ENCODE measurements around the gene EXOC4.
"Not testable (repeated sequence)": the region's sequence is repeated elsewhere in the genome, so short reads cannot be mapped to it uniquely, and the experiment has no call there.

The EXOC4 gene

GRCh38 chr7:133625046-133625445 lies 372.2 kb downstream of the EXOC4 start:
- DNase-seq (ENCODE audit: low spot score): no peak

DNA sequence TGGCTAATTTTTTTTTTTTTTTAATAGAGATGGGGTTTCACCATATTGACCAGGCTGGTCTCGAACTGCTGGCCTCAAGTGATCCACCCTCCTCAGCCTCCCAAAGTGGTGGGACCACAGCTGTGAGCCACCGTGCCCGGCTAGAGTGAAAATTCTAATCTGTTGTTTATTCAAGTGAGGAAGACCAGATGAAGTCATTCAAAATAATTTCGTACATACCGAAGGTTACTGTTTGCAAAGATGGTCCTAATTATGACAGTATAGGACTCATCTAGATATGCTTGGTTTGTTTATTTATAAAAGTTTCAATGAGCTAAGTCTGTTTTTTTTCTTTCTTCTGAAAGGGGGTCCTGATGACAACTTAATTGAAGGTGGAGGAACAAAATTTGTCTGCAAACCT lies 376.8 kb downstream of the EXOC4 start:
- DNase-seq (ENCODE audit: low spot score): no peak

DNA sequence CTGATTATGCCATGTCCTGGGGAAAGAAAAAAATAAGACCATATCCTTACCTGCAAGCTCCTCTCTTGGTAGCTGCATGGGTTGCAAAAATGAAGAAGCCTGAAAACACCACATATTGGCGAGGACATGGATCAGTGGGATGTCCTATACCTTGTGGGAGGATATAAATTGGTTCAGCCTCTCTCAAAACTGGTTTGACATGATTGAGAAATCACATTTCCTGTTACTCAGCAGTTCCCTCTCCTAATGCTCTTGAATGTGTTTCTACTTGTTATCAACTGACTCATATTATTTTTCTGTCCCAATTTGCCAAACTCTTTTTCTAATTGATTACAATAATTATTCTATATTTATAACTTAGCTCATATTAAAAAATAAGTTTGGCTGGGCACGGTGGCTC lies 380.2 kb downstream of the EXOC4 start:
- DNase-seq (ENCODE audit: low spot score): no peak

DNA sequence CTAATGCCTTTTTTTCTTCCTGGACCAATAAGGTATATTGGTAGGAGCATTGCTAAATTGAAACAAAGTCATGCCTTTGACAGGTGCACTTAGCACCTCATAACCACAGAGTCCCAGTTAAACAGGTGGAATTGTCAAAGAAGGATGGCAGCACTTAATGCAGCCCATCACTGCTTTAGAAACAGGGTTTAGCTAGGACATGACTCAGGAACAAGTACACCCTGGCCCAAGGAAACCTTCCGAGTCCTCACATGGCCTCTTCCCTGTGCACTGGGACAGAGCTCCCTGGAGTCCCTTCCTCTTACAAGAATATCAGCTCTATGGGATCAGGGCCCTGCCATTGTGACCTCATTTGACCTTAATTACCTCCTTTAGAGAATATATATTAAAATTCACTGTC lies 382.7 kb downstream of the EXOC4 start:
- DNase-seq (ENCODE audit: low spot score): no peak

- no peak for DNase-seq (ENCODE audit: low spot score)
Observed at GRCh38 chr7:133638857-133639256, 386.0 kb downstream of the EXOC4 start.

DNA sequence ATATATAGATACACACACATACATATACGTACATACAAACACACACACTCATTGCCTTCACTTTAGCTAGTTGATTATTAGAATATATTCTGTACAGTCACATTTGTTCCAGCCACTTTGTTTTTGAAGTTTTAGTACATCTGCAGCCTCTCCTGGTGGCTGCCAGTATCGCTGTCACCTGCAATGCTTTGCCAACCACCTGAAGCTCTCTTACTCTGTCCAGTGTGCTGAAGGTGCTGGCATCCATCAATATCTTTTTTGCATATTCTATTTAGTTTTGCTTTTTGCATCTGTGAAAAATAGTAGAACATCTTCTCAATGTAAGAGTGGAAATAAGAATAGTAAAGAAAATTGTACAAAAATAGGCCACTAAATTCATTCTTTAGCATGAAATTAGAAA lies 388.6 kb downstream of the EXOC4 start:
- DNase-seq (ENCODE audit: low spot score): no peak

- no peak for DNase-seq (ENCODE audit: low spot score)
Observed at GRCh38 chr7:133642907-133643306, 390.0 kb downstream of the EXOC4 start.

GRCh38 chr7:133643652-133644051 lies 390.8 kb downstream of the EXOC4 start:
- not testable (repeated sequence) for DNase-seq (ENCODE audit: low spot score)

- no peak for DNase-seq (ENCODE audit: low spot score)
Observed at GRCh38 chr7:133645884-133646391, 393.1 kb downstream of the EXOC4 start.

DNA sequence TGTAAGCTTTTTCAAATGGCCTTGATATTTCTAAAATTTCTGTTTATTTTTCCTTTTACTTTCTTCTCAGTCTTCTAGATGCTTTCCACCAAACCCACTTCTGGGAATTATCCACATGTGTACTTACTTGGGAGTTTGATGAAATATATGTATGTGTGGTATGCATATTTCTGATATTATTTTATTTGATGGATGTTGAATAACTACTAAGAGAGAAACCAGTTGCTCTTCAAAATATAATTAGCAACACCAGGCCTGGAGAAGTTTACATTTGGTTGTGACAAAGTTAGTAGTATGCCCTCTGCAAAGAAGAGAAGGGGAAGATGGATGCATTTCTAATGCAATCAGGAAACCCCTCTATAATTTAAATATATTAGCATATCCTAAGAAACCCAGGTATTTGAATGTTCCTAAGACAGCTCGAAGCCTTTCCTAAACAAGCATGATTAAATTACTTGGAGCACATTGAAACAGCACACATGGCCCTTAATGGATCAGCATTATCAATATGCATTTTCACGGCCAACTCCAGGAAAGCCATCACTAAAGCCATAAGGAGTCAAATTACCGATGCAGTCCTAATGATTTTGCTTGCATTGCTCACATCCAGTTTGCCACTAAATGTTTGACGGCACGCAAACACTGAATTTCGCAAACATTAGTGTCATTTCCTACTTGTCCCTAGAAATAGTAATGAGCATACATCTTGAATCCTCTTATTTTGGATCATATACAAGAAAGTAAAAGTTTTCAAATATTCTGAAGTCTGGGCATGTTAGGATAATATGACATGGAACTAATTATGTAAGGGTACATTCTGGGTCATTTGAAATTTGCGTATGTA lies 393.8 kb downstream of the EXOC4 start:
- DNase-seq (ENCODE audit: low spot score): no peak

DNA sequence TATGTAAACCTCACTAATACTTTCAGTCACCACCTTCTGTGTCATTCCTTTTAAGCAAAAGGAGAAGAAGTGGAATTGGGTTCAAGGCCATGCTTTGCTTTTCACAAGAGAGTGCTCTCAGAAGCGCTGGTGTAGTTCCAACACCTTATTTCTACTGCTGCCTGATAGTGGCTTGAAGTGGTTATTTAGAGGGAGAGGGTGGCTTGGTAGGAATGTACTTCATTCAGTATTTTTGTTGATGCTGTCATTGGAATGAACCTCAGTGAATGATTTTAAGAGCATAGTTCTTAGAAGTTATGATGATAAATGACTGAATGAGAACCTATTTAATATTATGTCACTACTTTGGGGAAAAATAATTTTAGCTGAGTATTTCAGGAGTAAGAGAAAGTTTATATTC lies 396.7 kb downstream of the EXOC4 start:
- DNase-seq (ENCODE audit: low spot score): no peak

DNA sequence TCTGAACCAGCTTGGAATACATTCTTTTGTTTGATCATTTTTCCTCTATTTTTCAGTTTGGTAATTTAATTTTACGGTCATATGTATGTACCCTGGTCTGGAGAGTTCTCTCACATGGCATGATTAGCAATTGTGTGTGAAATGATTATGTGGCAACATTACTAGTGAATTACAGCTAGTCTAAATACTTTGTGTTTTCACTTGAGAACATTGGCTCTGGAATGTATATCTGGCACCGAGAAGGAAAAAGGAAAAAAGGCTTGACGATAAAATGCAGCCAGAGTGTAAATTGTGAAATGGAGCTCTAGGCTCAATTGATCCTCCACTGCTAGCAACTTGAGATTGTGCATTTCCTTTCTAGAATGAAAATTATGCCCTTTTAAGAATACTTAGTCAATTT lies 397.2 kb downstream of the EXOC4 start:
- DNase-seq (ENCODE audit: low spot score): no peak

GRCh38 chr7:133650487-133651300 lies 397.8 kb downstream of the EXOC4 start:
- DNase-seq (ENCODE audit: low spot score): no peak

- no peak for DNase-seq (ENCODE audit: low spot score)
Observed at GRCh38 chr7:133652547-133652946, 399.7 kb downstream of the EXOC4 start.

- no peak for DNase-seq (ENCODE audit: low spot score)
Observed at GRCh38 chr7:133654547-133654946, 401.7 kb downstream of the EXOC4 start.

DNA sequence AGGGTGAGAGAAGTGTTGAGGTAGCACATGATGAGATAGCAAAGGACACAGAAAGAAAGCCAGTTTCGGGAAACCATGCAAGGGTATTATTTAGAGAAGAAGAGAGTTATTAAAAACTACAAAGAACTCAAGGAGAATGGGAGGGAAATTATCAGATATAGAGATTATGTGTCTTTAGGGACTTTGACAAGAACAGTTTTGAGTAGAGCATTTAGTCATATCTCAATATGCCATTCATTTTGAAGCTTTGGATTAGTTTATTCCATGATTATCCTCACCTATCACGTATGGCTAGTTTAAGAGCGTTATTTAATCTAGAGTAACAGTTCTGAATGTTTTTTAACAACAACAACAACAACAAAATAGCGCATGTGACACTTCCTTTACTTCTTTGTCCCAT lies 409.4 kb downstream of the EXOC4 start:
- DNase-seq (ENCODE audit: low spot score): no peak

DNA sequence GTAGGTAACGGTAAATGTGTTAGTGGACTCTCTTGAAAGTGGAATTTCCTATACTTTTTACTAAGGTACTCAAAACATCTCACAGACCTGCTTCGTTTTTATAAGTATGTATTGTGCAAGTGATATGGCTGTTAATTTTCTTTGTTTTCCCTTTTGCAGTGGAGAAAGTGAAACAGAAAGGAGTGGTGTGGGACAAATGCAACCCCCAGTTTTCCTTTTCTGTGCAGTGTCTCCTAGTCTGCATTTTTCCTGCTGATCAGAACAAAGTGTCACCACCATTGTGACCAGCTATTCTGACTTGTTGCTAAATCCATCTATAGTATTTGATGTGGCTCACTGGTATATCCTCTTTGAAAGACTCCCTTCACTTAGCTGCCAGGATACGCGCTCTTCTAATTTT lies 410.0 kb downstream of the EXOC4 start:
- no peak for DNase-seq (ENCODE audit: low spot score)

DNA sequence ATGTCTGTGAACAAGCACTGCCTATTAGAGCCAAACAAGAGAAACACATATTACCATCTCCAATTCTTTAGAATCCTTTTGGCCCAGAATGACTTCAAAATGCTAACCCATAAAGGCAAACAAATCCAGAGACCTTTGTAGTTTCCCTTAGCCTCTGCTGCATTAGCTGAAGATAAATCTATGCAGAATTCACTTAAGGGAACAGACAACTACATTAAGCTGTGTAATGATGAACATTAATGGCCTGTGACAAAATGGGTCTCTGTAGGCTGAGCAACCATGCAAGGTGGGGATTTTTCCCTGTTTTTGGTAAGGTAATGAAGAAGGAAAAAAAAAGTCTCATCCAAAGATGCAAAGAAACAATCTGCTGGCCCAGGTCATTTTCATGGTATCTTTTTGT lies 411.6 kb downstream of the EXOC4 start:
- no peak for DNase-seq (ENCODE audit: low spot score)

DNA sequence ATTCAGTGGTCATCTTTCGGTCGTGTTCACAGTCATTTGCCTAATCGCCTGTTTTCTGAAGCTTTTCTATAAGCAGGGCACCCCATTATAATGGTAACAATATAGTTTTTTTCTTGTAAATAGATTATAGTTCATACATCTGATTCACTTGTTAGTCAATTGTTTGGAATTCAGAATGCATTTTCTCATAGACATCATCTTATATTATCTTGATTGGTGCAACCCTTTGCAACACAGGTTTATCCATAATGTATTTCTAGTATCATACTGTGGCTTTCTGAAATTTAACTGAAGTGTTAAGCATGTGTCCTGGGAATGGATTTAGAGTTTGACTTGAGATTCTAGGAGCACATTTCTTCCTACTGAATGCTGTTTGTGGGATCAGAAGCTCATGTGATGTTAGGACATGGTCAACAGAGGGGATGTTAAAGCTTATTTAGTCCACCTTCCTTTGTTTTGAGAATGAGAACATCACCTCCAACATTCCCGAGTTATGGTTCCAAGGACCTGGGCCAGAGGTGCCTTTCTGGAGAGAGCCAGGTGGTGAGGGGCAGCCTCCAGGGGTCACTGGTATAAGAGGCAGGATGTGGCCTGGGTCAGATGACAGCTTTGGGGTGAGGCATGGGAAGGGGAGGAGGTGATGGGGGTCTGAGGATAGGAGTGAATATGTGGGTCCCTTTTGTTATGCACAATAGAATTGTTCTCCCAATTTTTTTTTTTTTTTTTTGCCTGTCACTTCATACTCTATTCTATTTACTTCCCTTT lies 415.6 kb downstream of the EXOC4 start:
- no peak for DNase-seq (ENCODE audit: low spot score)

- no peak for DNase-seq (ENCODE audit: low spot score)
Observed at GRCh38 chr7:133669061-133669455, 416.2 kb downstream of the EXOC4 start.

DNA sequence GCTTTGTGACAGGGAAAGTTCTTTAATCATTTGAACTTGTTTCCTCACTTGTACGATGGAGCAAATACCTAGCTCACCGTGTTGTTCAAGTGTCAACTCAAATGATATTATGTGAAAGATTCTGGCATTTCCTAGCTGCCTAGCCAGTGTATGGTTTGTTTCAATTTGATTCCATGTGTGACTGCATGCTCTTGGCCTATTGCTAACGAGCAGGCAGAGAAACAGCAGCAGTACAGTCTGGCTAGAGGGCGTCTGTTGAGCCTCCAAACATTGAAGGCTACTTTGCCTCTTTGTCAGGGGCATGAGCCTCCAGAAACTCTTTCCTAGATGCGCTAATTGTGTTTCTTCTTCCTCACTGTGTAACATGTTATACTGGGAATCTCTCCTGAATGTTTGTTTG lies 417.4 kb downstream of the EXOC4 start:
- DNase-seq (ENCODE audit: low spot score): no peak

DNA sequence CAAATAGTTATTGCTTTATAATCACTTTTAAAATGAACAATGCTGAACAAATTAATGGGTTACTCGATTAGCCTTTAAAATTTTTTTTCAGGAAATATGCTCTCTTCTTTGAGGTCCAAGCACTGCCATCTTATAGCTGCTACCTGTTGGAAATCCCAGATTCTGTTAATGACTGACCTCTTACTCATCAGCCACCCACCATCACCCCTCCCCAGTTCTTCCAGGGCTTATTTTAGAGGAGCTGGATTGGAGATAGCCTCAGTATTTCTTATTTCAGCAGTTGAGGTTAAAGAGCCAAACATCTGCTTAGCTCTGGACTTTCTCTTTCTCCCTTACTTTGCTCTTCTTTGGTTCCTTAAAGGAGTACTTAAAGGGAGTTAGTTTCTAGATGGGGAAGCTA lies 420.0 kb downstream of the EXOC4 start:
- no peak for DNase-seq (ENCODE audit: low spot score)
